ENCODE measurements around the gene MICAL2.

The MICAL2 gene

DNA sequence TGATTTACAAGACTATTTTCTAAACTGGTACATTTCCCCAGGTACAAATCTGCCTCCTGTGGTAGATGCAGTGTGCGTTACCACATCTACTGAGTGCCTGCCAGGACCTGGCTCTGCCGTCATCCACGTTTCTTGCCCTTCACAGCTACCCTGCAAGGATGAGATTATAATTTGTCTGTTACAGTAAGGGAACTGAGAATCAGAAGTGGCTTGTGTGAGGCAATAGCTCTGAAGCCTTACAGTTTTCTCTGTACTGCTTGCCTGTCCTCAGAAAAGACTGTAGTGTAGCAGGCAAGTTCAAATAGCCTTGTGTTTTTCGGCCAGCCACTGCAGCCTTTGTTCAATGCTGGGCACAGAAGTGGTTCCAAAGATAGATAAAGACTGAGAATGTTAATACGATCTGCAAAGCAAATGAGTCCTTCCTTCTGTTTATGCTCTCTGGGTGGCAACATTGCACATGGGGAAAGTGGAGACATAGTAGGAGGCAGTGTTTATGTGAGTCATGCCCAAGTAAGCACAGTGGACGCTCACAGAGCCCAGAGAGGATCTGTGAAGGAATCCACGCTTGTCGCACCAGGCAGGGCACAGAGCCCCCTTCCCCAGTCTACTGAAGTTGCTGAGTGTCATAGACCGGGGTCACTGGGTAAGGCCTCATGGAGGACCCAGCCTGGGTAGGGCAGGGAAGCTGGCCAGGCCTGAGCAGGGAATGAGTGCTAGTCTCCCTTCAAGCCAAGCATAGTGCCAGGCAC, 49.1 kb downstream of the MICAL2 start:
- DNase-seq, result no peak

DNA sequence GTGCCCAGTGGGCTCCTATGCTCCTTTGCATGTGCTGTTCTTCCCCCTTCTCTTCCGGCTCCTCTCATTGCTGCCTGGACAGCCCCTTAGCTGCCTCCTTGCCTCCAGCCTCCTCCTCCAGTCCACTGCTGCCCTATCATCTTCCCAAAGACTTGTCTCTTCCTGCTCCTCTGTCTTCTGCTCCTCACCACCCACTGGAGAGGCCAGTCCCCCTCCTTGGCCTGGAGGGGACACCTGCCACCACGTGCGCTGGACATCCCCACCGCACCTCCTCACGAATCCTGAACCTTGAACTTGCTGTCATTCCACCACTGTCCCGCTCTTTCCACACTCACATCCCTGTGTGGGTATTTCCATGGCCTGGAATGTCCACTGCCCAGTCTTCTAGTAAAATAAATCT, 49.8 kb downstream of the MICAL2 start:
- no peak for DNase-seq

DNA sequence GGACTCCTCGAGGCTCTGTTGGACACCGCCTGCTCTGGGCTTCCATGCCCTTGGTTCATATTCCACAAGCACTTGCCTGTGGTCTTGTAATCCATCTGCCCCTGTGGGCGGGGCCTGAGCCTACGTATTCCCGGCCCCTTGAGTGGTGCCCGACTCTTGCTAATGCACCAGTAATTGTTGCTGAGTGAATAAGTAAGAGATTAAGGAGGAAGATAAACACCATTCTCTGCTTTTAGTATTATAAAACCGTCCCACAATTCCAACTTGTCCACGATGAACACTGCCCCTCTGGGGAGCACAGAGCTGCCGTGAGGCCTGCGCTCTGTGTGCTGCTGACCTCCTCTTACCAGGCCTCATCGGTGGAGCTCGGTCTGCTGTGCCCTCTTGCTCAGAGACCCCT, 50.3 kb downstream of the MICAL2 start:
- no peak for DNase-seq

DNA sequence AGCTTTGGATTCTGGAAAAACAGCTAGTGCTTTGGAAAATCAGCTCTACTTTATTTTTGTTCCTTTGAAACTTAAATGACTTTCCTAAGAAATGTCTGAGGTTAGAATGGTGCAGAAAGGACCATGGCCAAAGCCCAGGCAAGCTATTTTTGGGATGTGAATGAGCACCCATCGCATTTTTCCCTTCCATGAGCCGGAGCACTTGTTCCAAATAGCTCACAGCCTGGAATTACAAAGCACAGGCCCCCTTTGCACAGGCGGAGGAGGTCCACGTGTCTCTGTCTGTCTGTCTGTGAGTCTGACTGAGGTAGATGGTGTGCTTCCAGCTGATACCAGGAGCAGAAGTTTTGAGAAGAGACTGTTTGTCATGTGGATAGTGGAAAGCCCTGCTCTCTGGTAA, 50.7 kb downstream of the MICAL2 start:
- no peak for DNase-seq

DNA sequence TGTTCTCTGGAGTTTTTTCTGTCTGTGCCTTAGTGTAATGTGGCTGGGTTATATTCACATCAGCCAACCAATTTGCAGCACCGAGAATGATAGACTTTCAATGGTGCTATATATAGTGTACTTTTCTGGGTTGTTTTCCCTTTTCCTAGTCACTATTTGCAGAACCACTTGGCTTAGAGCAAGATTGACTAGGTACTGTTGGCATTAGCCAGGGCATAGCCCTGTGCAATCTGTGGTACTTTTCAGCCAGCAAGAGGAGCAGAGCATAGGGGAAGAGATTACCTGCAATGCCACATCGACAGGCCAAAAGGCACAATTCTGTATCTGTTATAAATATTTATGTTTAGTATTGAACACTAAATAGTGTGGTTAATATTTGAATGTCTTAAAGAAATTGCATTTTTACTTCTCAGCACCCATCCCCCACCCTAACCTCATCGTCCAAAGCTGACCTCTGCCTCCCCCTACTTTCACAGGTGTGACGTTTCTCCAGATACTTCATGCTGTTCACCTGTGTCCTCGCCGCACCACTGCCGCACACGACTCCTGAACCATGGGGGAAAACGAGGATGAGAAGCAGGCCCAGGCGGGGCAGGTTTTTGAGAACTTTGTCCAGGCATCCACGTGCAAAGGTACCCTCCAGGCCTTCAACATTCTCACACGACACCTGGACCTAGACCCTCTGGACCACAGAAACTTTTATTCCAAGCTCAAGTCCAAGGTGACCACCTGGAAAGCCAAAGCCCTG, 51.4 kb downstream of the MICAL2 start:
- DNase-seq, result no peak

DNA sequence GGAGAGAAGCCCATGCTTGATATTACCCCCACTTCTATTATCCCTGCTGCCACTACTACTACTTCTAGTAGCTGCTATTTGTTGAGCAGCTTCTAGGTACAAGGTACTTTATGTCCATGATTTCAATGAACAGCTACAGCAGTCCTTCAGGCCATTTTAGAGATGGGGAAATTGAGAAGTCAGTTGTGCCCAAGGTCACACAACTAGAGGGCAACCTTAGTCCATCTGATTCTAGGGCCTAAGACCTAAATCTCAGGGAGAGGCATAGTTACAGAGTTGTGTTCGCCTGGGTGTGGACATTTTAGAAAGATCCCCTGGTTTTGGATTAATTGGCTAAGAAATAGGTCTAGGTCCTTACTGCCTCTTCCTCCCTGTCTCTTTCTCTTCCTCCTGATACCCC, 52.3 kb downstream of the MICAL2 start:
- no peak for DNase-seq

DNA sequence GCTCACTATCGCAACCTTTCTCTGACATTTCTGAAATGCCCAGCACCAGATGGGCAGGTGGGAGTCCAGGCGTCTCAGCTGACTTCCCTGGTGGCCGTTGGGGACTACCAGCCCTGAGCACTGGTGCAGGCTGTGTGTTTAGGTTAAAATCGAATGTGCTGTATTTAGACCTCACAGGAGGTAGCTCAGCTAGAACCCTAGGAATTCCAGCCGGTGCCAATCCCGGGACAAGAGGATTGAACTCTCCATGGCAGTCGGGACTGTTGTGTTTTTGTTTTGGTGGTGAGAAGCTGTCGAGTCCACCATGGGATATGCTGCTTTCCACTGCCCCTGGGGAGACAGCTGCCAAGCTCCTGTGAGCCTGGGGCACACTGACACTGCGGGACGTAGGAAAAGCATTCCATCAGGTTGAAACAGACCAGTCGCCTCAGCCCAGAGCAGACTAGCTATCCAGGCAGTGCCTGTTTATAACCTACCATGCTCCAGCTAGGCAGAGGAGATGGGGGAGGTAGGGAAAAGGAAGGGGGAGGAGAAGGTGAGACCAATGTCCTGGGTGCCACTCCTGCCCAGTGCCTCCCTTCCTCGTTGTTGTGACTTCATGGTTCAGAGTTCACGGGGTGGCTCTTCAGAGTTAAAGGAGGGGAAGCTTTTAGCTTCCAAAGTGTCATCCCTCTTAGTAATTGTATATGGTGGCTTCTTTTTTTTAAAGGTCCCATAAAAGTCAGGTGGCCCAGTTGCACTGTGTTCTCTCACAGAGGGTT, 53.0 kb downstream of the MICAL2 start:
- DNase-seq, result no peak

DNA sequence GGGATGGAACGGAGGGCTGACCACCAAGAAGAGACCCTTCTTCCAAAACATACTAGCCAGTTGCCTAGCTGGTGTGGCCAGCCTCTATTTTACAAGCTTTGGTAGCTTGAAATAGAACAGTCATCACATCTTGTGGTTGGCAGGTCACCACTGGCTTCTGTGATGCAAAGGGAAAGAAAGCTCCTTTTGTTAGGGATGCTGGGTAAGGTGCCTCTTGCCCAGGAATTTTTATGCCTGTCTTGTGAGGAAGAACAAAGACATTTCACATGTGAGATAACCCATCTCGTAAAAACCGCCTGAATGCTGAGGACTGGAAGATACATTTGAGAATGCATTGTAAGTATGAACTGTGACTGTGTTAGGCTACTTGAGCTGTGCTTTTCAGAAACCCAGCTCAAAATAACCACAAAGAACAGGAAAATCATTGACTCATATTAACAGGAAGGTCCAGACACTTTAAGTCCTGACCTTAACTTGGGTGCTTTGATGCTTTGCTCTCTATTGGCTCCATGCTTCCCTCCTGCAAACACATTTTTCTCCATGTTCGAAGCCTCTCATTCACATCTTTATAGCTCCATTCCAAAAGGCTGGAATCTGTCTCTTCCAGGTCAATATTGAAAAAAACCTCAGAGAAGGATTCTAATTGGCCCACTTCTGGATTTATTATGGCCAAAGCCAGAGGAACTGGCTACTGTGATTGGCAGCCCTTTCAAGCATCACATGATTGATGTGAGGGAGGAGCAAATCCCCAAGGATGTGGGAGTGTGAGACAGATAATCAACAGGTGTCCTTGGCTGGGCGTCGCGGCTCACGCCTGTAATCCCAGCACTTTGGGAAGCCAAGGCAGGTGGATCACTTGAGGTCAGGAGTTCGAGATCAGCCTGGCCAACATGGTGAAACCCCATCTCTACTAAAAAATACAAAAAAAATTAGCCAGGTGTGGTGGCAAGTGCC, 53.9 kb downstream of the MICAL2 start:
- no peak for DNase-seq

GRCh38 chr11:12165237-12165875, 55.0 kb downstream of the MICAL2 start:
- DNase-seq, result no peak

DNA sequence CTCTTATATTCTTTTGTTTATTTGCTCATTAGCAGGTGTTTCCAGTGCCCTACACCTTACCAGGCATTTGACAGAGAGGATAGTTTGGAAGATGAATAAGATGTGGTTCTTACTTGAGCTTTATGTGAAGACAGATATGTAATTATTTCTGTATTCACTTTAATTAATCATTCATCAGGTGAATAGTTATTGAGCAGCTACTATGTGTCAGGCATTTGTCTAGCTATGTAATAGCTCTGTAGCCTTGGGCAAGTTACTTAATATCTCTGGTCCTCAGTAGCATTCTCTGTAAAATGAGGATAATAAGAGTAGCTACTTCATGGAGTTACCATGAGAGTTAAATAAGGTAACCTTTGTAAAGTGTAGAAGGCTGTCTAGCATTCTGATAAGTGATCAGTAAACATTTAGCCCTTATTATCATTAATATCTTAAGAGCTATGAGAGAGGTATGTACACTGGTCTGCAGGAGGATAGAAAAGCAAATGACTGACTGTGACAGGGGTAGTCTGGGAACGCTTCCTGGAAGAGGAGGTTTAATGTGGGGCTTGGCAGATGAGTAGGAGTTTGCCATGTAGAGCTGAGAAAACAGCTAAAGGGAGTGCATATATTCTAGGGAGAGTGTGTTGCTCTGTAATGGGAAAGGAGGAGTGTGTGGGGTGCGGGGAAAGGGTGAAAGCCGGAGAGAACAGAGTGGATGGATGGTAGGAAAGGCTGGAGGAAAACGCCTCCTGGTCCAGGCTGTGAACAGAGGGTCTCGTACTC, 56.1 kb downstream of the MICAL2 start:
- DNase-seq, result no peak

- DNase-seq, result no peak
Observed at GRCh38 chr11:12167061-12168000, 56.9 kb downstream of the MICAL2 start.

DNA sequence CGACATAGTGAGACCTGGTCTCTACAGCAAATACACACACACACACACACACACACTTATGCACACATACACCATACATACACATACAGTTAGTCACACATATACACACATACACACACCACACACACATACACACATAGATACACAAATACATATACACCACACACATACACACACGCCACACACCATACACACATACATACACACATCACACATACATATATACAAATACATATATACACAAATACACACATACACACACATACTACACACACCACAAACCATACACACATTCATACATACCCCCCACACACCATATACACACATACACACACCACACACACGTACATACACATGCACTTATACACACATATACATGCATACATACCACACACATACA, 57.7 kb downstream of the MICAL2 start:
- no peak for DNase-seq

DNA sequence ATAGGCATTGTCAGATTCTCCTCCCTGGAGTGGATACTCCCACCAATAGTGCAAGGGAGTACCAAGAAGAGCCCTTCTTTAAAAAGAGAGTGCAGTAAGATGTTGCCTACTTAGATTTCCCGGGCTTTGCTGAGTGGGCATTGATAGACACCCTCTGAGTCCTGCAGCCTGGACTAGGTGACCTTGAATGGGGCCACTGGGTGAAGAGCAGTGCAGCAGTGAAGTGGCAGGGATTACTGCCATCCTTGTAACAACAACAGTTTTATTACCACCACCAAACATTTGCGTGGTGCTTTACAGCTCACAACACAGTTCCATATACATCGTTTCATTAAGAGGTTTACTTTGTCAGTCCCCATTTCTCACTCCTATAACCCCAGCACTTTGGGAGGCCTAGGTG, 59.4 kb downstream of the MICAL2 start:
- DNase-seq, result no peak

DNA sequence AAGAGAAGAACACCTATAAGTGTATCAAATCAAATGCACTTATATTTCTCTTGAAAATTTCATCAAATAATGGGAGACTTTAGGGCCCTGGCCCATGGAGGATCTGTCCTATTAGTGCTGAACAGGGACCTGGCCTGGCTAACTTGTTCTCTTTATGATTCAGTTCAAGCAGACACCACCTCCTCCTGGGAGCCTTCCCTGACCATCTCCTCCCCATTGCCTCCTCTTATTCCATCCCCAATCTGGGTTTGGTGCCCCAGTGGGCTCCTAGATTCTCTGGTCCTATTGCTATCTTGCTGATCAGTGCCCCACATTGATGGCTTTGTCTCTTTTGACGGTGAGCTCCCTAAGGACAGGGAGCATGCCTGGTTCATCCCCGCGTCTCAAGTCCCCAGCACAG, 60.1 kb downstream of the MICAL2 start:
- DNase-seq, result no peak

- no peak for DNase-seq
Observed at GRCh38 chr11:12170984-12171383, 60.6 kb downstream of the MICAL2 start.

- no peak for DNase-seq
Observed at GRCh38 chr11:12171921-12172320, 61.5 kb downstream of the MICAL2 start.

GRCh38 chr11:12172493-12173013, 62.2 kb downstream of the MICAL2 start:
- no peak for DNase-seq

GRCh38 chr11:12173111-12173510, 62.7 kb downstream of the MICAL2 start:
- no peak for DNase-seq

- DNase-seq, result no peak
Observed at GRCh38 chr11:12174128-12174476, 63.7 kb downstream of the MICAL2 start.

Data from T-helper 9 cell (primary cell).